ENCODE data around the gene TBX2.
"Not testable (repeated sequence)": the region's sequence is repeated elsewhere in the genome, so short reads cannot be mapped to it uniquely, and the experiment has no call there.

The TBX2 gene

DNA sequence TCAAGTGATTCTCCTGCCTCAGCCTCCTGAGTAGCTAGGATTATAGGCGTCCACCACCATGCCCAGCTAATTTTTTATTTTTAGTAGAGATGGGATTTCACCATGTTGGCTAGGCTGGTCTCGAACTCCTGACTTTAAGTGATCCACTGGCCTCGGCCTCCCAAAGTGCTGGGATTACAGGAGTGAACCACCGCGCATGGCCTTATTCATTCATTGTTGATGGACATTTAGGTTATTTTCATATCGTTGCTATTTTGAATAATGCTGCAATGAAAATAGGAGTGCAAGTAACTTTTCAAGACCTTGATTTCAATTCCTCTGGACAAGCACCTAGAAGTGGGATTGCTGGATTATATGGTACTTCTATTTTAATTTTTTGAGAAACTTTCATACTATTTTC, 30.2 kb downstream of the TBX2 start:
- DNase-seq (ENCODE audit: low read depth in 2 of 2): not testable (repeated sequence)

DNA sequence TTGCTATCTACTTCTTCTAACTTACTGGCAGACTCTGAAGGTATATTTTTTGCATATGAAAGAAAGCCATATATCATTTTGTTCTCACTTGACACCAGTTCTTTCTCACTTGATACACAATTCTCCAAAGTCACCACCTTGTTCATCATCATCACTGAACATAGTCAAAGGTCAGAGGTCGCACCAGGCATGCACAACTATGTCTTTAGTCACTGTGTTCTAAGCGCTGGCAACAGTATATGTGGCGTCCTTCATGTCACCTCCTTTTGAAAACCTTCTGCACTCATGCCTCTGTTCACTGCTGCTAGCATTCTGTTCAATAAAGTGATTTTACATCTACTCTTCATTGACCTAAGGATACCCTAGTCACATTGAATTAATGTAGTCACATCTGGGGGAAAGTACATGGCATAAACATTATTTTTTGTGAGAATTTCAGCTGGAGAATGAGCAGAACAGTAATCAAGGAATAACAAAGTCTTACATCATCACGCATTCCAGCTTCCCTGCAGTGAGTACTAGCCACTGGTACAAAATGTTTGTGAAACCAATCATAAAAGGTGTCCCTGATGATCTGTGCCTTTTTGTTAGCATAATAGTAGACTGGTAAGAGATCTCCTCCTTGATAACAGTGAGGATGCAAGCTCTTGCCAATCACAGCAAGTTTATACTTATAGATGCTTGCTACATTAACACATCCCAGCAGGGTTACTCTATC, 32.1 kb downstream of the TBX2 start:
- no peak for DNase-seq (ENCODE audit: low read depth in 2 of 2)

- DNase-seq (ENCODE audit: low read depth in 2 of 2): no peak
Observed at GRCh38 chr17:61436273-61436672, 36.6 kb downstream of the TBX2 start.

- DNase-seq (ENCODE audit: low read depth in 2 of 2): no peak
Observed at GRCh38 chr17:61436995-61437704, 37.5 kb downstream of the TBX2 start.

DNA sequence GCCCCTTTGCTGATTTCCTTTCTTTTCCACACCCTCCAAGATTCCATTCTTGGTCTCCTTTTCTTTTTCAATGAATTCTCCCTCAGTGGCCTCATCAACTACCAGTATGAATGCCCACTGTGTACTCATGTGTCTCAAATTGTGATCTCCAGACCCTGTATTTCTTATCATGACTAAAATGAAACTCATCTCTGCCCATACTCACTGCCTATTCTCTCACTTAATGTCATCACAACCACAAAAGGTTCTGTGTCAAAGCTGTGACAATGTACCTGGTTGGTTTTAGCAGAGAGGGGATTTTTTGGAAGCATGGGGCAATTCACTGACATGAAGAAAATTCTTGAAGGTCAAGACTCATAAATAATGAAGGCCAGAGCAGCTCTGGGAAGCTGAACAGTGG, 41.1 kb downstream of the TBX2 start:
- no peak for DNase-seq (ENCODE audit: low read depth in 2 of 2)

- DNase-seq (ENCODE audit: low read depth in 2 of 2): not testable (repeated sequence)
Observed at GRCh38 chr17:61441507-61441906, 41.9 kb downstream of the TBX2 start.

- DNase-seq (ENCODE audit: low read depth in 2 of 2): no peak
Observed at GRCh38 chr17:61442136-61442775, 42.6 kb downstream of the TBX2 start.

GRCh38 chr17:61442878-61443474, 43.3 kb downstream of the TBX2 start:
- no peak for DNase-seq (ENCODE audit: low read depth in 2 of 2)

DNA sequence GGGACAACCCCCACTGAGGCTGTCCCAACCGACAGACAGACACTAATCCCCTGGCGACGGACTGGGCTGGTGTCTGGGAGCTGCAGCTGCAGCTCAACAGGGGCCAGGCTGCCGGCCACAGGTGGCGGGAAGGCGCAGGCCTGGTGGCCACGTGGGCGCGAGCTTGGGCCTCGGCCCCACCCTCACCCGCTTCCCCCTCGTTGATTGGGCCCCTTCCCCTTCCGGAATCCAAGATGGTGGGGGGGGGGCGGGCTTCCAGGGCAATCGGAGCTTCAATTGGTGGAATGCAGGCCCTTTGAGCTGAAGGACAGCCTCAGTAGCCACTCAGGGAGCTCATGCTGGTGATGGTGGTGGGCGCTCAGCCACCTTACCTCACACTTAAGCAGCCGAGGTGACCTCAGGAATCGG, 43.8 kb downstream of the TBX2 start:
- no peak for DNase-seq (ENCODE audit: low read depth in 2 of 2)

- DNase-seq (ENCODE audit: low read depth in 2 of 2): no peak
Observed at GRCh38 chr17:61444075-61444474, 44.4 kb downstream of the TBX2 start.

- DNase-seq (ENCODE audit: low read depth in 2 of 2): no peak
Observed at GRCh38 chr17:61444831-61445230, 45.2 kb downstream of the TBX2 start.

DNA sequence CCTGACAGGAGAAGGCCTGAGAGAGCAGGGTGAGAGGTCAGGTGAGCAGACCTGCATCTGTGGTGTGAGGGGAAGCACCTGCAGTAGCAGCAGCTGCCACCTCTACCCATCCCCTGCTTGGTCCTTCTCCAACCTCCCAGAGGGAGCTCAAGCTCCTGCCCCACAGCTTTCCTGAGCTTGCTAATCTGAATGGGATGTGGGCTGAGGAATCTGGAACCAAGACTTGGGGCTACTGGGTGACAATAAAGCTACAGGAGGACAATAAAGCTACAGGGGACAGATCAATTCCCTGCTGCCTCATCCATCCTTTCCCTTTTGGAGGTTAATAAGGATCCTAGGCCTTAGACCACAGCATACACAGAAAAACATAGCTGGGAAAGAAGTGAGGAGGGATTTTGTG, 47.7 kb downstream of the TBX2 start:
- no peak for DNase-seq (ENCODE audit: low read depth in 2 of 2)

DNA sequence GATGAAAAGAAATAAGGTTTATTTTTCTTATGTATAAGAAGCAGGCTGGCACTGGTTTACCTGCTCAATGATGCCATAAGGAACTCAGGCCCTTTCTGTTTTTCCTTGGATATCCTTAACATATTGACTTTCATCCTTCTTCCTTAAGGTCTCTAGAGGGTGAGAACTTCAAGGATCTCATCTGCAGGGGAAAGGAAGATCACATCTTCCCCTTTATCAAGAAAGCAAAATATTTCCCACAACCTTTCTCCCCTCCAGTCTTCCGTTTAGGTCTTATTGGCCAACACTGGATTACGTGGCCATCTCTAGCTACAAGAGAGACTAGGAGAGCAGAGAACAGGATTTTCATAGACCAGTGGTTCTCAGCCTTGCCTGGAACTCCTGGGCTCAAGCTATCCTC, 48.4 kb downstream of the TBX2 start:
- DNase-seq (ENCODE audit: low read depth in 2 of 2): no peak

DNA sequence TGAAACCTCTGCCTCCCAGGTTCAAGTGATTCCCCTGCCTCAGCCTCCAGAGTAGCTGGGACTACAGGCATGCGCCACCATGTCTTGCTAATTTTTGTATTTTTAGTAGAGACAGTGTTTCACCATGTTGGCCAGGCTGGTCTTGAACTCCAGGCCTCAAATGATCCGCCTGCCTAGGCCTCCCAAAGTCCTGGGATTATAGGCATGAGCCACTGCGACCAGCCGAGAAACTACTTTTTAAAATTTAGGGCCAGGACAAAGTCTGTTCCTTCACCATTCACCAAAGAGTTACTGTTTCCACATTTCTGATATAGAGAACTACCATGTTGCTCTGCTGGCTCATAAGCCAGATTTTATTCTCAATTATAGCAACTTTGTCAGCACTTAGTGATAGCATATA, 49.5 kb downstream of the TBX2 start:
- not testable (repeated sequence) for DNase-seq (ENCODE audit: low read depth in 2 of 2)

- DNase-seq (ENCODE audit: low read depth in 2 of 2): no peak
Observed at GRCh38 chr17:61449707-61450640, 50.3 kb downstream of the TBX2 start.

GRCh38 chr17:61450641-61451537, 51.2 kb downstream of the TBX2 start:
- DNase-seq (ENCODE audit: low read depth in 2 of 2): no peak

GRCh38 chr17:61451538-61452300, 52.1 kb downstream of the TBX2 start:
- DNase-seq (ENCODE audit: low read depth in 2 of 2): no peak

DNA sequence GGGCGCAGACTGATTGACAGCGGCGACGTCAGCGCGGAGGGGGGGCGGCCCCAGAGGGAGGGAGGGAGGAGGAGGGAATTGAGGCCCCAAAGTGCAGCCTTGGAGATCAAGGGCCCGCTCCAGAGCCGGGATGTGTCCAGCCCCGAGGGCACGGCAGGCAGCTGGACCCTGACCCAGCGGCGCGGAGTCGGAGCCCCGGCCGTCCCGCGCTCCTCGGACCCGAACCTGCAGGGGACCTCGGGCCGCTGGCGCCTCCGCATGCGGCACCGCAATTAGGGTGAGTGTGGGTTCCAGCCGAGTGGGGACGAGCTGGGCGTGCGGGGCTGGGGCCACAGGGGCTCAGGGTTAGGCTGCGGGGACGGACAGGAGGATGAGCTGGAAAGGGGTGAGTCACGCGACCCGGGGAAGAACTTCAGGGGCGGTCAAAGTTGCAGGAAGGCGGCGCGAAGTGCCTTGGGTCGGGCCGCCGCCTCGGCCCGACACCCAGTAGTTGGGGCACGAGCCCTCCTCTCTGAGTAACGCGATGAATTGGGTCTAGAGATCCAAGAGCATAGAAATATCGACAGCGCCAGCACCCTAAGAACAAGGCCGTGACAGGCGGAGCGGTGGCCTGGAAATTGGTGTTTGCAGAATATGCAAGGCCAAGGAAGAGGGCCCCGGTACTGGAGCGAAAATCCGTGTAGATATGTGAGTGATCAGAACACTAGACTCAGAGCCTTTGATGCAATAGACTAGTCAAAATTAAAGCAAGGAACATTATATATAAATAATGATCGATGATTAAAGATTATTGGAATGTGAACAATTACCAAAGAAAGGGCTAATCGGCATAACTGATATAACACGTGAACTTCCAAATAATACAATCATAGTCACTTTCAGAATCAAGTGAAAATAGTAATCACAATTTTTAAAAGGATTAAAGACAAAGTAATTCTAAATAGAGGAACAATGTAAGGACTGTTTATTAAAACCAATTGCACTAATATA, 53.0 kb downstream of the TBX2 start, which contains the start of gene TBX4:
Gene TBX4, plus strand, starts transcription at position 122 of the 990 bp plus-strand sequence. CDS start 4,069 bp downstream, outside the sequence.
- no peak for DNase-seq (ENCODE audit: low read depth in 2 of 2)

All from stimulated activated CD4-positive, alpha-beta T cell treated with anti-CD3 and anti-CD28 coated beads, Interleukin-12 subunit alpha, Interleukin-12 subunit beta, amount 100 ng/mL, for 24 hours (primary cell).